Activated CD4-positive, alpha-beta T cell treated with anti-CD3 and anti-CD28 coated beads for 24 hours (primary cell): ENCODE results near the gene CAB39L.
"Not testable (repeated sequence)": the region's sequence is repeated elsewhere in the genome, so short reads cannot be mapped to it uniquely, and the experiment has no call there.

ENCODE experiments used
- DNase-seq, 2 donors: peaks; one replicate each; pipeline ENCODE4 v3.0.0-alpha.2; 2020; ENCODE audit warnings: low read depth in 2 of 2

Gene CAB39L

GRCh38 chr13:49310251-49310650 is 133.6 kb downstream of the CAB39L start:
- no peak for DNase-seq

GRCh38 chr13:49308921-49309408 is 134.9 kb downstream of the CAB39L start:
- no peak for DNase-seq

DNA sequence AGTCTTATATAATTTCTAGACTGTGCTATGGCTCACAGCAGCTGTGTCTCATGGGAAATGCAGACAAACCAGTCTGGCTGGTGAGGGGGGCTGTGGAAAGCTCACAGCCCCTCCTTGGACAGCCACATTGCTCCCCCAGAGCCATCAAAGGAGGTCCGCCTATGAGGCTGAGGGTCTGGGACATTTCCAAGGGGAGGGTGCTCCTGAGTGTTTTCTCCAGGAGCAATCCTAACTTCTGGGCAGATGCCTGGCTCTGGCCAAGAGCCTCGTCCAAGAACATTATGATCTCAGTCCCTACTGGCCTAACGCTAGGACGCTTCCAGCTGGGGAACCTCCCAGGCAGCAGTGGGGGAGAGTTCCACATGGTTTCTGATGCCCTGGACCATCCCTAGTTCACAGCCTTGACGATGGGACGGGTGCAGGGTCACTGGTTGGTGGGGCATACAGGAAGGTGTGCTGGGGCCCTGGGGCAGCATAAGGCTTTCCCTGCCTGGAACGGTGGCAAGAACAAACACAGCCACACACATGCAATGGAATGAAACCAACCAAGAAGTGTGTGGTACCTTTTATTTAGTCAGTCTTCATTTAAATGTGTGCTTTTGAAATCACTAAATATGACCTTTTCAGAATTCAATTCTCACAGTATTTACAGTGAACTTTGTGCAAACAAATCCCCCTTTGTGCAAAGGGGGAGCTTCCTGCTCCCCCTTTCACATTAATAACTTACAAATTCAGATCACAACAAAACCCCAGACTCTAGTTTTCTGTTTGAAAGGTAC is 135.6 kb downstream of the CAB39L start:
- DNase-seq = no peak

- no peak for DNase-seq
Measured at GRCh38 chr13:49307365-49307764, 136.5 kb downstream of the CAB39L start.

DNA sequence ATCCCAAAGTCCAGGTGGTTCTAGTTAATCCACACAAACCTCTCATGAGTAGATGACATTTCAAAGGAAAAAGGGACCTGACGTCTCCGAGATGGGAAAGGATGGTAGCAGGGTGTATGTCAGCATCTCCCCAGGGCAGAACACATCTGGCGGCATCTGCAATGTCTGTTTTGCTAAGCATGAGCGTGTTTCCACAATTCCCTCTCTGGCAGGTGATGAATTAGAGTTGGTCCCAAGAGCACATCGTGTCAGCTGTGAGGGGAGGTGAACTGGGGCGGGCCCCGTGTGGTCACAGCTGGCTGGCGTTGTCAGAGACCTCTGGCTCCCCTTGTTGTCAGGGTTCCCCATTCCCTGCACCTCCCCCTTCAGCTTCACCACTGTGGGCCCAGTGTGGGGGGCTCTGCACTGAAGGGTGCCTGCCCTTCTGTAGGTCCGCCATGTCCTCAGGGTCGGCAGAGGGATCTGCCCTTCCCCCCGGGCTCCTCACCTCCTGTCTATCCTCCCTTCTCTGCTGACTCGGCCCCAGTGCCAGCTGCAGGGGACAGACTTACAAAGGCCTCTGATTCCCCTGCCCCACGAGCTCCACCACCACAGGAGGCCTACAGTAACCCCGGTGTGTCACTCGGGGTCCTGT is 138.0 kb downstream of the CAB39L start:
- DNase-seq = no peak

DNA sequence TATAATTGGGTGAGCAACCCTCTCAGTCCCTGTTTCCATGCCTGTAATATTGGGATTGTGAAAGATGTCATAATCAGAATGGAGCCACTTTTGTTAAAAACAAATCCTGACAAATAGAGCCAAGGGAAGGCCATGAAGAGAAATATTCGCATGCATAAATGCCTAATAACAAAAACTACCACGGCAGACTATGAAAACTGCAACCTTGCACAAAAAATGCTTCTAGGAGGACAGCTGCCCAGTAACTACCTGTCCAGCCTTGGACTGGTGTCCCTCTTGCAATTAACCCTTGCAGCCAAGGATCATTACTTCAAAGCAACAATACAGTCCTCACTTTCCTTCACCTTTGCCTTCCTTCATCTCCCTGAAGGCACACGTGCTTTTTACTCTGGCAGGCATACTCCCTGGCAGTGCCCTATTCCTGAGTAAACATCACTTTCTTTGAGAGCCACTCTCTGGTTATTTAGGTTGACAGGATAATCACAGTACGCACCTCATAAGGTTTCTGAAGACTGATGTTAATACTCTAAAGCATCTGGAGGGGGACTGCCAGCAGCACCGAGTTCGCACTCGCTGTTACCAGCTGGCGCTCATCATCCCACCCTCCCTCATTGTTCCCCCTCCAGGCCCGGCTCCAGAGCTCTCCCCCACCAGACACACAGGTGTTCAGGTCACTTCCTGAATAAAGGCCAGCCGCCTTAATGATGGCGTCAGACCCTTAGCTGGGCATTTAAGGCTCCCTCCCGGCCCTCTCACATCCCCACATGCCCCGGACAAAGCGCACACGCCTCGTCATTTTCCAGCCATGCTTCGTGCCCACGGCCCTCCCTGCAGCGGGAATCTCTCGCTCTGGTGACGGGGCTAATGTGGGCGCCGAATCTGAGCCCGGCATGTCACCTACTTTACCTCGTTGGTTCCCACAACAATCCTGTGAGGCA is 138.8 kb downstream of the CAB39L start:
- no peak for DNase-seq

- DNase-seq = no peak
Measured at GRCh38 chr13:49304356-49304755, 139.5 kb downstream of the CAB39L start.

DNA sequence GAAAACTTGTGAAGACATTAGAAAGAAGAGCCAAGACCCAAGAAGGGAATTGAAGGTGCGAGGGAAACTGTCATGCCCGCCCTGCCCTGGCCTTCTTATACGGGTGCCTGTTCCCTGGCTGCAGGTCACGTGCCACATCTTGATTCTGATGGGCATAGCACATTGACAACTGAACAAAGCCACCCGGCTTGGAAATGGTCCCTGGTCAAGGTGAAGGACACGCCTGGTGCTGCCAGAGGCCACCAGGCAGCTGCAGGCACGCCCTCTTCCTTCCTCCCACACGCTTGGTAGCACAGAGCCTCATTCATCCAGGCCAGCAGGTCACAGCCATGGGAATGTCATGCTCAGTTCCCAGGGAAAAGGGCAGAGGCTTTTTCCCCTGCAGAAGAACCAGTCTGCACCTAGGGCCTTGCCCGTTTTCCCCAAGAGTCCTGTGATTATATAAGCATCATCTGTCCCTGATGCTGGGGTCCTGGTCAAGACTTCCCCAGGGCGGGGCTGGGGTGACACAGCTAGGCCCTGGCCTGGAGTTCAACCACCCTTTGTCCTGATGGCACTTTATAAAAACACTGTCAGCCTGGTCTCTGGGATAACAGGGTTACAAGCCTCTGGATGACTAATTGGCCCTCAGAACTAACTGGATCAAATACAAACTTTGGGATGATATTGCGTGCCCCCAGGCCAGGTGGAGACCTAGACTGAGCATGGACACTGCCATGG is 140.2 kb downstream of the CAB39L start:
- DNase-seq = no peak

GRCh38 chr13:49302817-49303216 is 141.0 kb downstream of the CAB39L start:
- DNase-seq = no peak

- no peak for DNase-seq
Measured at GRCh38 chr13:49302222-49302621, 141.6 kb downstream of the CAB39L start.

DNA sequence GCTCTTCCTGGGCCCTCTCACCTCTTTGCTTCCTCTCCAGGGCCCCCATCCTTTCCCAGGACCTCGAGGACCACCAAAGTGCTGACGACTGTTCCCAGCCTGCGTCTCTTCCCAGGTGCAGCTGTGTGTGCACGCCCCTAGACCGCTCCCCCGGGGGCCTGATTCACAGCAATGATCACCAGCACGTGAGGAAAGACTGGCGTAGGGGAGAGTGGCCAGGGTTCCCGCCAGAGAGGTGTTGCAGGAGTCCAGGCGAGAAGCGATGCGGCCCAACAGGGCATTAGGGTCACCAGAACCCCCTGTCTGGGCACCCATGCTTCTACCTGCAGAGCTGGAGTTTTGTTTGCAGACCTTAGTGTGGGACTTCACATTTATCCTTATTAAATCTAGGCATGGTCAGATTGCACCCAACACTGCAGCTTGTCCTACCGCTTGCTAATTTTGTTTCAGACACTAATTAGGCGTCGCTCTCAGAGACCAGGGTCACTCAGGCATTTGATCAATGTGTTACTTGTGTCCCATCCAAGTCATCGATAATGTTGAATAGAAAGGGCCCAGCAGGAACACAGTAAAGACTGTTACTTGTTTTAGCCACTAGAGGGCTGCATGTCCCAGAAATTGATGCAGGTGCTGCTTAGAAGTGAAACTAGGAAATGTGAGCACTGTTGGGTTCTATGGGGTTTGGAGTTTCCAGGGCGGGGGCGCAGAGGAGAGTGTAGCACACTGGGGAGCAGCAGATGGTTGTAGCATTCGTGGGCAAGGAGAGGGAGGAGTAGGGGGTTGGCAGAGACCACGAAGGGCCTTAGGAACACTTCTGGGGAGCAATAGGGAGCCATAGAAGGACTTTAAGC is 142.9 kb downstream of the CAB39L start:
- peak; percentile 37 to 49 for DNase-seq

- no peak for DNase-seq
Measured at GRCh38 chr13:49300276-49300675, 143.6 kb downstream of the CAB39L start.

DNA sequence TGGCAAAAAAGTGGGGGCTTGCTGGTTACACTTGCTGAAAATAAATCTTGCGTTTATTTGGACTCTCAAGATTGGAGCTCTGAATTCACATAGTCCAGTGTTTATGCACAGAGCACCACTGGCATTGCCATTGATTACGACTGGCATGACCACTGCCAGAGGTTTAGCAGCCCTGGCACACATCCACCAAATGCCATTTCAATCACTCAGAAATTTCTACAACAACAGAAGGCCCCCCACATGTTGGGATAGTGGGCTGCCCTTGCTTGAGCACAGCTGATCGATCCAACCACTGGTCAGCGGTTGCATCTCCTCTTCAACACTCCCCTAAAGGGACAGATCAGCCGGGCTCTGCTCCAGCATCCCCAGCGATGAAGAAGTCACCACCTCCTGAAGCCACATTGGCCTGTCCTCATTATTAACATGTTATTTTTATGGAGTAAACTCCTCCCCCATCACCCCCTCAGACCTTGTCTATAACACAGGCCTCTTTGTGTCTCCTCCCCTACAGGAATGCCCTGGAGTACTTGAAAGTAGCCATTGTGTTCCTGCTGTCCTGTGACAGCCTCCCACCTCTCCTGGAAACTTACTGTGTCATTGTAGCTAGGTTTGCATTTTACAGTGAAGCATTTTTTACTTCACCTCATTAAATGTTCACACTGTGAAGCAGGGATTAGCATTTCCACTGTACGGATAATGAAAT is 144.8 kb downstream of the CAB39L start:
- no peak for DNase-seq

DNA sequence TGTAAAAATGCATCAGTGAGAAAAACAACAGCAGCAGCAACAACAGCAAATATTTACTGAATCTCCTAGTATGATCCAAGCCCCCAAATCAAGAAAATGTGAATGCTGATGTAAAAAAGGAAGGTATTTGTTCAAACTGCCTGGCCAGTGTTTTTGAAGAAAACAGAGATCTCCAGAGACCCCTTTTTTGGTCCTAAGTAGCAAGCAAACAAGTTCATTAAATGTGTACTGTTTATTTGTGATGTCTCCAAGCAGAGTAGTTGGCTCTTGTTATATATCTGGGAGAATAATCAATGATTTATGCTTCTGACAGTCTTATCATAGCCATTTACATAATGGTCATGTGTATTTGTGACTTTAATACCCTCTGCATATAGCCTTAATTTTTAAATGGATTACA is 145.4 kb downstream of the CAB39L start:
- DNase-seq = no peak

- DNase-seq = no peak
Measured at GRCh38 chr13:49297338-49297737, 146.5 kb downstream of the CAB39L start.

DNA sequence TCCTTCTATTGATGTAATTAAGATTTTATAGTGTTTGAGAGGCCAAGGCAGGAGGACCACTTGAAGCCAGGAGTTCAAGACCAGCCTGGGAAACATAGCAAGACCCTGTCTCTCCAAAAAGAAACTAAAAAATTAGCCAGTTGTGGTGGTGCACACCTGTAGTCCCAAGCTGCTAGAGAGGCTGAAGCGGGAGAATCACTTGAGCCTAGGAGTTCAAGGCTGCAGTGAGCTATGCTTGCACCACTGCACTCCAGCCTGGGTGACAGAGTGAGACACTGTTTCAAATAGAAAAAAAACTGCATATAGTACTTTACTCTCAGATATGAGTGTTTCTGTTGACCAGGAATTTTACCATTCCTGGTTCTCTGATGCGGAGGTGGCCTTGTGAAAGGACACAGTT is 147.2 kb downstream of the CAB39L start:
- no peak for DNase-seq

DNA sequence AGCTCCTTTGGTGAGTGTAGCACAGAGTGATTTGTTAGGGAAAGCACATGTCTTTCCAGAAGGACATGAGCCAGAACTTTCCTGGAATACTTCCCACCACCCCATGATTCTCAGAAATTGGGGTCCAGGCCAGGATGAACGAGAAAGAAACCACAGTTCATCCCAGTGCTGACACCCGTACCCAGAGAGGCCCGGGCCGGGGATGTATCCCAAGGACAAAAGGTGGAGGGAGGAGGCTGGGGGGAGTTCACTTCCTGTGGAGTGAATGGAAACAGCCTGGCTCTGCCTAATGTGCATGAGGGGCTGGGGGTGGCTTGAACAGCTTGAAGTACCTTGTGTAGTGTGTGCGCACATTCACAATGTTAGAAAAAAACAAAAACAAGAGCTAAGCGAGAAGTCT is 148.6 kb downstream of the CAB39L start:
- DNase-seq = no peak

GRCh38 chr13:49294723-49295122 is 149.1 kb downstream of the CAB39L start:
- not testable (repeated sequence) for DNase-seq

DNA sequence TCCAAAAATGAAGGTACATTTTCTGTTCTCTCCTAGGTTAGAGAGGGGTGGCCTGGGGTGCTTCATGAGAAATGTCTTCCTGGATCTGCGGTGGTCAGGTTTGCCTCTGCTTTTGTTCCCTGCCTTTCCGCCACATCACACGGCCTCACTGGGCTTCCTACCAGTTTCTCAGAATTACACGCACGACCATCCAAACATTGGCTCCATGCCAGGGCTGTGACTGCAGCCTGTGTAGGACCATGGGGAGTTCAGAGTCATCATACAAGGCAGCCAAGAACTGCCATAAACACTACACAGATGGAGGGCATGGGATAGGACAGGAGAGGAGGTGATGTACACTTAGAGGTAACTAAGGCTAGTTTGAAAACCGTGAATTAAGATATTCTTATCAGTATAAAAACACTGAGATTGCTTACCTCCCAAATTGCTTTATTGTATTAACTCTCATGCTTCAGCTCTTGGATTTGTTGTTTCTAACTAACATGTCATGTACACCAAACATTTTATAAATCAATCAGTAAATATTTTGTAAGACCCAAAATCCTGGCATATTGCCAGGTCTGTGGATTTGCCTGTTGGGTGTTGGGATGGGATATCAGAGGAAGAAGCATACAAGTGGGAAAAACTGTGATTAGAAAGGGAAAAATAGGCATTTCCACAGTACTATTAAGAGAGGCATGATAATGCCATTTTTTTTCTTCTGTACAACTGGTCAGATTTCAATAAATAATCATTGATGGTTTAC is 150.9 kb downstream of the CAB39L start:
- no peak for DNase-seq
